Lower leg skin (tissue), 4 donors: ENCODE data around the gene RALGPS2. TPM values are rescaled to one million over a fixed set of nuclear protein-coding genes. Genes with fewer than 3 reads are reported as not detected.

ENCODE experiments used
- DNase-seq, 2 donors: peaks; one replicate each; pipeline ENCODE4 v3.0.0-alpha.2; 2019; ENCODE audit warnings: low spot score in 2 of 2
- H3K4me3 ChIP-seq: fragments of 200-600 bp; sonication (generic); 2 replicates; pipeline ENCODE4 v1.5.1; 2017; ENCODE audit warnings: mild to moderate bottlenecking, low read depth; ENCODE audit not compliant: poor library complexity, severe bottlenecking
- POLR2A ChIP-seq, 2 donors: fragments of 450-650 bp; IDR thresholded peaks; one replicate each; pipeline ENCODE4 v1.6.1; 2016 to 2017; ENCODE audit warnings: antibody characterized with exemption in 2 of 2, mild to moderate bottlenecking in 1 of 2, moderate library complexity in 1 of 2
- WGBS, 2 donors: methylation state at CpG; one replicate each; pipeline ENCODE4 v1.1.5; 2018; 5-methylcytosine and 5-hydroxymethylcytosine counted together
- intact Hi-C: fragments of 100-400 bp; cut with DNase I; formaldehyde crosslinking; loops from one replicate; pipeline ENCODE4 v1.15.0; 2023; ENCODE audit warnings: low total_unique reads
- total RNA-seq, 4 donors: library from RNA; depleted of rRNA; stranded (reverse); fragments of >200 nt; gene quantifications; one replicate each; pipeline ENCODE4 v1.1.0, GENCODE V29; 2016
- TF ChIP-seq, protein P1 (sequence below), 3 donors: fragments of 450-650 bp; IDR thresholded peaks; one replicate each; pipeline ENCODE4 v1.5.1; 2016; ENCODE audit warnings: antibody characterized with exemption in 3 of 3, mild to moderate bottlenecking in 3 of 3, moderate library complexity in 2 of 3

RALGPS2 gene
- total RNA-seq, 4 donors from 2014 or later, result 26.2 to 33.5 (median 31.7) TPM

DNA sequence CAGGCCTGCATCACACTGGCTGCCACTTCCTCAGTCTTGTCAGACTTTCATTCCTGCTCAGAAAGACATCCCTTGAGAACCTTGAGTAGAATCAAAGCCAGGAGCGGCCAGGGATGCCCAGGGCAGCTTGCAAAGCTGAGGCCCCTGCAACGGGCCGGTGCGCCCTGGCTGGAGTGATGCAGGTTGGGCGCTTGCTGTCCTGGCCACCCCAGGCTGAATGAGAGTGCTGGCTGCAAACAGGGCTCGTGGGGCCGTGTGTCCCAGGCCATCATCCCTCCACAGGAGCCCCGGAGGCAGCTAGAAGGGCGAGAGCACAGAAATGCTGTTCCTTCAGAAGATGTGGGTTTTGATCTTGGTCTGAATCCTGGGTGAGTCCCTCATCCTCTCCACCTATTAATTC lies 233.4 kb downstream of the RALGPS2 start:
- H3K4me3 ChIP-seq, result no peak overlapping the region
- intact Hi-C loops, result no loop called here
- no peak for DNase-seq
- TF ChIP-seq, protein P1, sequence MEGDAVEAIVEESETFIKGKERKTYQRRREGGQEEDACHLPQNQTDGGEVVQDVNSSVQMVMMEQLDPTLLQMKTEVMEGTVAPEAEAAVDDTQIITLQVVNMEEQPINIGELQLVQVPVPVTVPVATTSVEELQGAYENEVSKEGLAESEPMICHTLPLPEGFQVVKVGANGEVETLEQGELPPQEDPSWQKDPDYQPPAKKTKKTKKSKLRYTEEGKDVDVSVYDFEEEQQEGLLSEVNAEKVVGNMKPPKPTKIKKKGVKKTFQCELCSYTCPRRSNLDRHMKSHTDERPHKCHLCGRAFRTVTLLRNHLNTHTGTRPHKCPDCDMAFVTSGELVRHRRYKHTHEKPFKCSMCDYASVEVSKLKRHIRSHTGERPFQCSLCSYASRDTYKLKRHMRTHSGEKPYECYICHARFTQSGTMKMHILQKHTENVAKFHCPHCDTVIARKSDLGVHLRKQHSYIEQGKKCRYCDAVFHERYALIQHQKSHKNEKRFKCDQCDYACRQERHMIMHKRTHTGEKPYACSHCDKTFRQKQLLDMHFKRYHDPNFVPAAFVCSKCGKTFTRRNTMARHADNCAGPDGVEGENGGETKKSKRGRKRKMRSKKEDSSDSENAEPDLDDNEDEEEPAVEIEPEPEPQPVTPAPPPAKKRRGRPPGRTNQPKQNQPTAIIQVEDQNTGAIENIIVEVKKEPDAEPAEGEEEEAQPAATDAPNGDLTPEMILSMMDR (IDR thresholded peaks at IDR 0.05), result no peak
- no peak for TF ChIP-seq POLR2A (IDR thresholded peaks at IDR 0.05)
- 90 to 100% methylated on average over 7 of the region's 9 CpGs for WGBS, 2 donors

DNA sequence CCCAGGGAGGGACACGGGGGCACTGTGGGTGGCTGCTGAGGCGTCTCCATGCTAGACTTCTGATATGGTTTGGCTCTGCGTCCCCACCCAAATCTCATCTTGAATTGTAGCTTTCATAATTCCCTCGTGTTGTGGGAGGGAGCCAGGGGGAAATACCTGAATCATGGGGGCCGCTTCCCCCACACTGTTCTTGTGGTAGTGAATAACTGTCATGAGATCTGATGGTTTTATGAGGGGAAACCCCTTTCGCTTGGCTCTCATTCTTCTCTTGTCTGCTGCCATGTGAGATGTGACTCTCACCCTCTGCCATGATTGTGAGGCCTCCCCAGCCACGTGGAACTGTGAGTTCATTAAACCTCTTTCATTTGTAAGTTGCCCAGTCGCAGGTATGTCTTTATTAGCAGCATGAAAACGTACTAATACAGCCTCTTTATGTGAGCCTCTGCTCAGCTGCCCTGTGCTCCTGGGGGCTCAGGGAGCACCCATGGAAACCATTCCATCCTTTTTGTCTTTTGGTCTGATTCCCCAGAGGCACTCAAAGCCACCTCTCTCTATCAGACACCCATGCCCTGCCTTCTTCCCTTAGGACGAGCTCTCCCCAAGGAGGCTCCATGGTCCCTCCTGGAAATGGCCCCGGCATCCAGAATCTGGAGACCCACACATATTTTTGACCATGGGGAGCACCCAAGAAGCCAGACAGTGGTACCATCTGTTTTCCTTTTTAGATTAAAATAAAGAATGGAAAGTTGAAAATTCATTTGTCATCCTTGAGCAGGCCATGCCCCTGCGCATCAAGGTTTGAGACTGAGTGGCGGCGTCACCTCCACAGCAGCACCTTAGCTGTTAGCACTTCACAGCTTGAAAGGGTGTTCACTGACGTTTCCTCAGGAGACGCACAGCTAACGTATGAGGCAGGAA lies 234.8 kb downstream of the RALGPS2 start:
- H3K4me3 ChIP-seq, result no peak overlapping the region
- intact Hi-C loops, result no loop called here
- TF ChIP-seq, protein P1 (IDR thresholded peaks at IDR 0.05), result no peak
- TF ChIP-seq POLR2A (IDR thresholded peaks at IDR 0.05), result no peak
- WGBS, 2 donors, result 86 to 87% methylated on average over 17 of the region's 17 CpGs
- DNase-seq, result no peak

DNA sequence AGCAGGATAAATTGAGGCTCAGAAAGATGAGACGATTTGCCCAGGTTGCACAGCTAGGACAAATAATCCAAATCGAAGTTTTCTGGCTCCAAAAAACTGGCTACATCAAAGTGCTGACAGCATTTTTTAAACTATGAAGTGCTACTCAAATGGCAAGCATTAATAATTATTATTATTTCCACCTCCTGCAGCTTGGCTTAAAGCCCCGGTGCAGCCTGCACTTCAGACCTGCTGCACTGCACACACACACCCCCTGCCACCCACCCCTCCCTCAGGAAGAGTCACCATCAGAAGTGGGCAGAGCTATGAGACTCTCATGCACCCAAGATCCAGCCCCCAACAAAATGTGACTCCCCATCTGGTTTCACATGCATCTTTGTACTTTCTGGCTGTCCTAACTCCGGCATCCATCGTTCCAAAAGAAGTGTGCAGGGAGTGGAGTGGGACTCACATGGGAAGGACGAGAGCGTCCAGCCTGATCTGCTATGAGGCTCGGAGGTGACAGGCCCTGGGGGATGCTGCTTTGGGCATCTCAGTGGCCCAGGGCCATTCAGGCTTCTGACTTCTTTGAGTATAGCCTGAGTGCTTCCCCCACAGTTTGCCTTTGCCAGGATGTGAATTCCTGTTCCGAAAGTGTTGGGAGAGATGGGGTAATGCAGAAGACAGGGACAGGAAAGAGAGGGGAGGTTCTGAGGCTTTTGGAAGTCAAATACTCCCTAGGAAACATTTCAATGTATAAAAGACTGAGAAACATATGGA lies 235.6 kb downstream of the RALGPS2 start:
- intact Hi-C loops, result no loop called here
- H3K4me3 ChIP-seq, result no peak overlapping the region
- 56 to 59% methylated on average over 9 of the region's 9 CpGs for WGBS, 2 donors
- TF ChIP-seq, protein P1 (IDR thresholded peaks at IDR 0.05), result no peak
- TF ChIP-seq POLR2A (IDR thresholded peaks at IDR 0.05), result no peak
- DNase-seq, result no peak

DNA sequence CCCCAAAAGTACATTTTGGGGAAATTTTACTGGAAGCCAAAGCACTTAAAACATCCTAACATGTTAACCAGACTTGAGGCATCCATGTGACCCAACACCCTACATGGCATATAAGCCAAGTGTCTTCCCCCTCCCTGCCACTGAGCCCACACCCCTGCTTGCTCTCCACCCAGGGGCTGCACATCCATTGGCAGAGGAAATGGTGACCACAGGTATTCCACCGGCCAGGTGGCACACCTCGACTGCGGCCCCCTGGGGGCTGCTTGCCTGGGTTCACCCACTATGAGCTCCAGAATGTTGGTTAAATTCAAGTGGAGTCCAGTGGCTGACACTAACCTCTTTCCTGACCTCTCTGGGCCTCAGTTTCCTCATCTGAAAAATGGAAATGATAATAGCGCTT lies 236.3 kb downstream of the RALGPS2 start:
- WGBS, 2 donors, result 79 to 83% methylated on average over 4 of the region's 4 CpGs
- TF ChIP-seq, protein P1 (IDR thresholded peaks at IDR 0.05), result no peak
- no peak for TF ChIP-seq POLR2A (IDR thresholded peaks at IDR 0.05)
- intact Hi-C loops, result no loop called here
- no peak overlapping the region for H3K4me3 ChIP-seq
- no peak for DNase-seq

DNA sequence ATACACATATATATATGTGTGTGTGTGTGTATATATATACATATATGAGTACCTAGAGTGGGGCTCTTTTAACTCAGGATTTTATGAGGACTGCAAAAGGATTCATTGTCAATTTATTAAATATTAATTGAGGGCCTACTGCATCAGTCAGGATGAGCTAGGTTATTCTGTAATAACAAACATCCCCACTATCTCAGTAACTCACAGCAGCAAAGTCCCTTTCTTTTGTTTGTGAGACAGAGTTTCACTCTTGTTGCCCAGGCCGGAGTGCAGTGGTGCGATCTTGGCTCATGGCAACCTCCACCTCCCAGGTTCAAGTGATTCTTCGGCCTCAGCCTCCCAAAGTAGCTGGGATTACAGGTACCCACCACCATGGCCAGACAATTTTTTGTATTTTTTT lies 236.8 kb downstream of the RALGPS2 start:
- intact Hi-C loops, result no loop called here
- H3K4me3 ChIP-seq, result no peak overlapping the region
- no peak for DNase-seq
- 94 to 95% methylated on average over 3 of the region's 3 CpGs for whole genome bisulfite sequencing, 2 donors
- no peak for TF ChIP-seq POLR2A (IDR thresholded peaks at IDR 0.05)
- TF ChIP-seq, protein P1 (IDR thresholded peaks at IDR 0.05), result no peak
